Left ventricle myocardium superior (tissue), 1 donor: ENCODE data around the gene LRRC53. TPM values are rescaled to one million over a fixed set of nuclear protein-coding genes. Genes with fewer than 3 reads are reported as not detected.

ENCODE experiments used
- ATAC-seq: fragments of 200-7000 bp; cut with Tn5 transposase; one replicate; pipeline ENCODE4 v1.9.1; 2020; ENCODE audit warnings: mild to moderate bottlenecking, moderate library complexity
- DNase-seq: peaks from one replicate; pipeline ENCODE4 v3.0.0-alpha.2; 2020
- intact Hi-C: fragments of 100-400 bp; cut with micrococcal nuclease; formaldehyde crosslinking; loops from one replicate; pipeline ENCODE4 v1.11.0; 2022
- long read RNA-seq: library from polyadenylated mRNA; unstranded; transcript quantifications from one replicate; pipeline ENCODE4 v2.0.0, GENCODE V29; 2021
- total RNA-seq: library from RNA; stranded (reverse); fragmentation: NEBNext Ultra II Directional; extraction: Animal tissue kit (Norgen Biotek cat#: 25700); gene quantifications from one replicate; pipeline ENCODE4 v1.2.1, GENCODE V29; 2021
- donor health status: DM: no; HTN: yes; CAD: no; lungs with severe emphysema.

LRRC53 gene, protein sequence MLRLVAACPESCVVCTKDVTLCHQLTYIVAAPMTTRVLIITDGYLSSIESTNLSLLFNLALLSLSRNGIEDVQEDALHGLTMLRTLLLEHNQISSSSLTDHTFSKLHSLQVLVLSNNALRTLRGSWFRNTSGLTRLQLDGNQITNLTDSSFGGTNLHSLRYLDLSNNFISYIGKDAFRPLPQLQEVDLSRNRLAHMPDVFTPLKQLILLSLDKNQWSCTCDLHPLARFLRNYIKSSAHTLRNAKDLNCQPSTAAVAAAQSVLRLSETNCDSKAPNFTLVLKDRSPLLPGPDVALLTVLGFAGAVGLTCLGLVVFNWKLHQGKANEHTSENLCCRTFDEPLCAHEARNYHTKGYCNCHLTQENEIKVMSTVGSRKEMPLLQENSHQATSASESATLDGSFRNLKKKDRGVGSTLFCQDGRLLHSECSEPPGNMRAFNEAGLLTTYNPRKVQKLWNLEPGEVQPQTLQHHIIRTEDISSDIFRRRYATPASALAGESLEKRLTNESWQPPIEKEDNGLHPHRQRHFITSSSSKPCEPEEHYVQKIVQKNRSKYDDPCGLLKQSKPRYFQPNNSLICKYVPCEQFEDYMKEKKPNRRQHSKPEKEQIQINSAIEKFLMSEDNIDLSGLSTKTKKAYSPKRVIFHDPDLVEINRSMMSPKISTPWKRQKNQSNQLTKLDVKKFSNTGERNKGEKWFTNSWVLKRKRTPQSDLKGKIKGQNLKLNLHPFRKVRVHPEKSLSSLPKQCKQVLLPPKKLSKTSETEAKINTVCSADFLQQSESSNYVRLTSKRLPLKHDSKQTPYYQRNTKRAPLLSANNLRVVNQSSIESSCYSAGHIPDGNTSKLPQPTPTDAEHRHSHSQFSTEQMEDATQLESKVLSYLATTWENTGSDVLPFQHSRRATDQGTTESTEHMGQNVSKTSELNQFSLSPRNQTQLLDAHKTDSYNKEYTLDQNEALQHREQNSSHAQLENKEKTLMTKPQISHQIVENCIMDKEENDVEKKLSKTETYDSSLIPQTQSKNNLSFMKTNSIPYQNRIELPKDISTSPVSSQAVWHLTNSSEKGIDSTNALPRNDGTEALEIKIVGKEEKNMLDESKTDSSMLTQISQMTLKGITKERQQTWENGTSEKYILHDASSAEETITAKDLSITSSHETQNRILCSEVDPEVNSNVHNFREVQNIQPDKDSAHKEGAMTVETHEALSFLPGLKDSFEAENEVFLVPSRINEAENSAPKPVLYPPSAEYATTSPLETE
- not detected for total RNA-seq
- long read RNA-seq: 0 reads

DNA sequence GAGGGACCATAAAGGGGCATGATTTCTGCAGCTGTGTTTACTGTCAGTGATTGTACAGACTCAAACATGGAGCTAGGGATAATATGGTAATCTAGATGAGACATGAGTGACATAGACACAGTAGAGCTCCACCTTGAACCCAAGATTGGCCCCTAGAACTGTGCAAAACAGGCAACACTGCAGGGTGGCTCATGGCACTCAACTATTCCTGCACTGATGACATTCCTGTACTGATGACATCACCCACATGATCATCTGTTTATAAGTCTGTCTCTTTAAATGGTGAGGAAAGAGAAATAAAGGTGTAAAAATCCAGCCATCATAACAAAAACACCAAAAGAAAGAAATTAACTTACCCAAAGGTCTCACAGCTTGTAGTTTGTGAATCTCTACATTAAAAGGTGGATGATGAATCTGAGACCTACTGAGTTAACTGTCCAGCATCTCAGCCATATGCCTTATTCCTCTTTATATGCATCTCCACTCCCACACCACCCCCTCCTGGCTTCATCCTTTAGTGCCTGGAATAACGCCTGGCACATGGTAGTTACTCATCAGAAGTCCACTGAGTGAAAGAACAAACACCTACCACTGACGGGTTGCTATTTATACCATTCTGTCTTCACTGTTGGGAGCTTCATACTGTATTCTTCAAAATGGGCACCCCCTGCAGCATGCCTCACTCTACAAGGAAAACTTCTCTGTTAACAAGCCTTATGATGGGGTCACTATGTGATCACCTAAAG is at the start of gene LRRC53:
LRRC53 (minus strand) TSS at position 442 of the 746 bp plus-strand sequence. CDS start 29,262 bp downstream, outside the sequence.
- ATAC-seq (peak; percentile 93), DNase-seq (no peak)
- intact Hi-C loops: no loop called here

DNA sequence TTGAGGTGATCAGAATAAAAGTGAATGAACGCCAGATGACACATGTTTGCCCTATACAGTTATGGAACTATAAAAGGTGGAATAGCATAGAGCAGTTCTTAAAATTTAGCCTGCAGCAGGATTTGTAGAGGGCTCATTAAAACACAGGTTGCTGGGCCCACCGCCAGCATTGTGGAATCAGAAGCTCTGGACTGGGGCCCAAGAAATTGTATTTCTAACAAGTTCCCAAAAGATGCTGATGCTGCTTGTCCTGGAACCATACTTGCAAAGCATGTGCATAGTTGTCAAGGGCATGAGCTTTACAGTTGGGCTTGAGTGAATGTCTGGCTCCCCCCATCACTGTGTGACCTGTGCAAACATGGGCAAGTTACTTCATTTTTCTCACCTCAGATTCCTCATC is 37.5 kb upstream of the LRRC53 start:
- intact Hi-C loops: no loop called here
- ATAC-seq (no peak), DNase-seq (no peak)

DNA sequence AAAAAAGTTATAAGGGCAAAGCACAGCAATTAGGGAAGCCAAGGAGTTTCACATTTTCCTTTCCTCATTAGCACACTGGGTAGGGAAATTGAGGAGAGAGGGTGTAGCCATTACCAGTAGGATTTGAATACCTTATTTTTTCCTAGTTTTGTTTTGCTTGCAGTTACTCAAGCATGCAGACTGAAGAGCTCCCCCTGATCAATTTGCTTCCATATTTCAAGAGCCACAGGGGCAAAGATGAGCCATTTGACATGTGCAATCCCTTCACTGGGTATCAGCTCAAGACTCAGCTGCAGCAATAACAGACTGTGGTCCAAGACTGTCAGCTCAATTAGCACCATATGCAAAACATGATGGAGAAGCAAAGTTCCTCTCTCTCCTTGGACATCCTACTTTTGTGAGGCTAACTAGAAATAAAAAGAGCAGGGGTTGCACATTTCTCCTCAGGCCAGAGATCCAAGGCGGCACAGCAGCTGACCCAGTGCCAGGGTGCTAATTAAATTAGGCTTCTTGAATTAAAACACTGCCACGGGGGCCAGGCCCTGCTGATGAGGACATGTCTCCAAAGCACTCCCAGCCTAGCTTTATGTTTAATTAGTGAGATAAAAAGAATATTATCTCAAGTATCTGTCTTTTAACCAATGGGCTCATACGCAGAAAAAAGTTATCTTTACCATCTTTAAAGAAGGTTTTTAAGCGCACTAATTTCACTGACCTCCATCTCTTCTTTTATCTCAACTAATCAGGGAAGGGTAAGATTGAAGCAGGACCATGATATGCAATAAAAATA is 36.7 kb upstream of the LRRC53 start:
- no peak for DNase-seq
- intact Hi-C loops: no loop called here
- ATAC-seq: no peak

DNA sequence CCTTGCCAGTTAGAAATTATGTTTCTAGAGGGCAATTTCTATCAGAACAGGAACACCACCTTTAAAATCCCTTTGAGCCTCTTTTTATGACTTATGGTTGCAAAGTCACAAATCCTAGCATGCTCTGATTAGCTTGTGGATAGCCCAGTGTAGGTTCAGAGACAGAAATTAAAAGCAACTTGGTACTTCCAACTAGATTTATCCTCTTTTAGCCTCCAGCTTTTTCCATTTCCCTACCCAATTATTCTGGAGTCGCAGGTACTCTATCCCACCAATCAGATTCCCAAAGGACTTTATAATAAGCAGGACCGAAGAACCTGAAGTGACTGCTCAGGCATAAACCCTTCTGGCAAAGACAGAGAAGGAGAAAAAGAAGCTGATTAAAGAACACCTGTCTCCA is 33.4 kb upstream of the LRRC53 start:
- no peak for DNase-seq
- intact Hi-C loops: no loop called here

DNA sequence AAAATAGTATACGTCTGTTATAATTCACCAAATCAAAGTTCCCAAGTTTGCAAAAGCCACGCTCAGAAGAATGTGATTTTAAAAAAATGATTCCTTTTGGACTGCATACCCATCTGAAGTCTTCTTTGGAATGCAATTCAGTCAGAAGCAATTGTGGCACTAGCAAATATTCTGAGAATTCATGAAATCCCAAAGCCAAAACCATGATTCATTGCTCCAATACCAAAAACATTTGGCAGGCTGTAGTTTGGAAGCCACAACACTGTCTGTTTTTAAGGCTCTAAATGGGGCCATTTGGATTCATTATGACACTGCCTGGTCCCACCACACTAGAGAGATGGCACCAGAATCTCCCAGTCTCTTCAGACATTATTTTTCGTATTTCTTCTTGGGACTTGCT is 21.8 kb upstream of the LRRC53 start:
- DNase-seq: no peak
- intact Hi-C loops: no loop called here
- ATAC-seq: no peak

More for the DNA sequence above, 33.4 kb upstream of the LRRC53 start:
- no peak for ATAC-seq

DNA sequence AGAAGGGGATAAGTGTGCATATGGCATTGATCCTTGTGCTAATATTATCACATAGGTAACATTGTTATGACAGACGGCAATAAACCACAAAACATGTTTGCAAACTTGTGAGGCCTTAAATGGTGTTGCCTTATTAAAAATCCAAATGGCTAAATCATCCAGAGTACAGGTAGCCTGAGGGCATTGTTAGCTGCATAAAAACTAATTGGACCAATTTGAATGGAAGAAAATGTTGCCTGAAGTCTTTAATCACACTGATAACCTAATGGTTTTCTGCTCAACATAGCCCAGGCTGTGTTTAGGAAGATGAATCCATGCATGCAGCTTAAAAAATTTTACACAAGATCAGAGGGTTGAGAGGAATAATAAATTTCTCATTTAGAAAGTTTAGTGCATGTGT is 19.4 kb upstream of the LRRC53 start:
- intact Hi-C loops: no loop called here
- ATAC-seq (no peak), DNase-seq (no peak)

DNA sequence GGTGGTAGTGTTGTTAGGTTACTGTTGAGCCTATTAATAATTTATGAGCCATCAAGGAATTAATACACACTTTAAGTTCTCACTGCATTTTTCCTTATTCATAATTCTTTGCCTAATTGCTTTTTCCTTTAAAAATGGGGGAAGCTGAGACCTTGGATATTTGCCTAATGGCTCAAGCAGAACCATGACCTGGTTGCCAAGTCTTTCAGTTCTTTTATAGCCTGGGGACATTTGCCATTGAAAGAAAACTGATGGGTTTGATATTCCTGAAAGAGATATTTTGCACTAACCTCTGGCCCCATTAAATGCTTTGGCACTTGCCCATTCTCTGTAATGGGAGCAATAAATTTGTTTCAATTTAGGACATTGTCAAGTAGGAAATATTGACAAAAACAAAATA is 18.5 kb upstream of the LRRC53 start:
- ATAC-seq (no peak), DNase-seq (no peak)
- intact Hi-C loops: no loop called here

DNA sequence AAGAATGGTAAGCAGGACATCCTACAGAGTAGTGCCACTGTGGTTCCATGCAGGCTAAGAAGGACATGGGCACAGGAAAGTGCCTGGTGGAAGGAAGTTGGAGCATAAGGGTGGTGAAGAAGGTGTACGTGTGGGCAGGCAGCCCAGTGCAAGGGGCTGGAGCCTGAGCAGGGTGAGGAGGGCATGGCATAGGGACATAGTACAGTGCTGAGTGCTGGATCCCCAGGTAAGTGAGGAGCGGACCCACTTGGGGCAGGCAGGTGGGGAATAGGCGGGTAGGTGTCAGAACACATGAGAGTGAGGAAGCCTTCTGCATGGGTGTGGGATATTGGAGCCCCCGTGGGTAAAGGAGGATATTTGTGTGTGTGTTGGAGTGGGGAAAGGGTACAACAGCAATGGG is 15.7 kb upstream of the LRRC53 start:
- DNase-seq (no peak), ATAC-seq (no peak)
- intact Hi-C loops: no loop called here

DNA sequence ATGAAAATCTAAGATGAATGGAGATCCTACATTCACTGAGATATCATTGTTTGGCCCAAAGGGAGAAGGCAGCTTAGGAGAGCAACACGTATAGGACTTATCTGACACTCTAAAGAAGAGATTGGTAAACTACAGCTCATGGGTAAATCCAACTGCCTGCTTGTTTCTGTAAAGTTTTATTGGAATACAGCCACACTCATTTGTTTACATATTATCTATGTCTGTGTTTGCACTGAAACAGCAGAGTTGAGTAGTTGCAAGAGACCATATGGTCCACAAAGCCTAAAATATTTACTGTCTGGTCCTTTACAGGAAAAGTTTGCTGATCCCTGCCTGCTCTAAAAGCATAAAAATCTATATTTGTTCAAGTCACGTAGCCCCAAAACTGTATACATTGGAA is 14.3 kb upstream of the LRRC53 start:
- DNase-seq: no peak

DNA sequence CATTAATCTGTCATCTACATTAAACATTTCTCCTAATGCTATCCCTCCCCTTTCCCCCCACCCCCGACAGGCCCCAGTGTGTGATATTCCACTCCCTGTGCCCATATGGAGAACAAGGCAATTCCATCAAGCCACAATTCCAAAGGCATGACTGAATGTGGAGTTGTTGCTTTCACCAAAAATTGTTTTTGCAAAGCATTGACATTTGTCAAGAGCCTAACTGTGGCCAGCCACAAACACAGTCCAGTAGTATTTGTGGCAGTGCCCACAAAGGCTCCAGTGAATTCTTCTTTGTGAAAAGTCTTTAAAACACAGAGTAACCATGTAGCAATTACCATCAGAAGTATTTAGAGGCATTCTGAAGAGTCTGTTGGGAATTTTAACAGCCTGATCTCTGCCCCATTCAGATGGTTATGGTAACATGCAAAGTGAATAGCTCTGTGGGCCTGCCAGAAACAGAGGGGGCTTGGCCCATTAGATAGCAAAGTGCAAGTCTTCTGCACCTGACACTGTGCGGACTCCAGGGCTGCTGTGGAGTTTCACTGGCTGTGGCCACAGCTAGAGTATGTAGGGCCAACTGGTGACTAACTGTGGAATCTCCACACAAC is 11.6 kb upstream of the LRRC53 start:
- ATAC-seq: no peak

More for the DNA sequence above, 14.3 kb upstream of the LRRC53 start:
- intact Hi-C loops: no loop called here
- ATAC-seq: no peak

DNA sequence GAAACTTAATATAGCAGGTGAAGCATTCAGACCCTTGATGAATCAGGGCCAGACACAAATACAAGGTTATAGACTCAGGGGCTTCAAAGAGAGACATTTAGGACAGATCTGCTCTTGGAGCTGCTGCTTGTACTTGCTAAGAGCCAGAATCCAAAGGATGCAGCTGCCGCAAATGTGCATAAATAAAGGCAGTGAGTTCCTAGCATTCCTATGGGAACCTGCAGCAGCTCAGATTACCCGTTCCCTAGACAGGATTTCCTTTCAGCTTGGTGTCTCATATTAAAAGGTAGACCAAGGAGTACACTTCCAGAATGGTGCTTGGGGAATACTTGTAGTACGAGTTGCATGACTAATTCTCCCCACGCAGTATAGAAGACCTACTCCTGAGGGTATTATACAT is 9.7 kb upstream of the LRRC53 start:
- intact Hi-C loops: no loop called here
- no peak for ATAC-seq
- no peak for DNase-seq

More for the DNA sequence above, 11.6 kb upstream of the LRRC53 start:
- no peak for DNase-seq
- intact Hi-C loops: no loop called here

DNA sequence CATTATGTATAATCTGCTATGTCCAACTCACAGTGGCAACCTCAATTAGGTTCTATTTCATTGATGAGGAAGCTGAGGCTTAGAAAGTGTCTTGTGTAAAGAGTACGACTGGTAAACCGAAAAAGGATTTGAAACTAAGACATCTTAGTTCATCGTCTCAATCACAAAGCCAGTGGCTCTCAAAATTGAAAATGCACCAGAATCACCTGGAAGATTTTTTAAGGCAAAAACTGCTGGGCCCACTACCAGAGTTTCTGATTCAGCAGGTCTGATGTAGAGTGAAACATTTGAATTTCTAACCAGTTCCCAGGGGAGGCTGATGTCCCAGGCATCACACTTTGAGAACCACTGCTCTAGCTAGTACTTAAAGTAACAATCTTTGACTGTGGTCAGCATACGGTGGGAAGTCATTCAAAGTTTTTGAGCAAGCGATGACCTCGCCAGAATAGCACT is 5.2 kb upstream of the LRRC53 start:
- intact Hi-C loops: no loop called here
- ATAC-seq (no peak), DNase-seq (no peak)

DNA sequence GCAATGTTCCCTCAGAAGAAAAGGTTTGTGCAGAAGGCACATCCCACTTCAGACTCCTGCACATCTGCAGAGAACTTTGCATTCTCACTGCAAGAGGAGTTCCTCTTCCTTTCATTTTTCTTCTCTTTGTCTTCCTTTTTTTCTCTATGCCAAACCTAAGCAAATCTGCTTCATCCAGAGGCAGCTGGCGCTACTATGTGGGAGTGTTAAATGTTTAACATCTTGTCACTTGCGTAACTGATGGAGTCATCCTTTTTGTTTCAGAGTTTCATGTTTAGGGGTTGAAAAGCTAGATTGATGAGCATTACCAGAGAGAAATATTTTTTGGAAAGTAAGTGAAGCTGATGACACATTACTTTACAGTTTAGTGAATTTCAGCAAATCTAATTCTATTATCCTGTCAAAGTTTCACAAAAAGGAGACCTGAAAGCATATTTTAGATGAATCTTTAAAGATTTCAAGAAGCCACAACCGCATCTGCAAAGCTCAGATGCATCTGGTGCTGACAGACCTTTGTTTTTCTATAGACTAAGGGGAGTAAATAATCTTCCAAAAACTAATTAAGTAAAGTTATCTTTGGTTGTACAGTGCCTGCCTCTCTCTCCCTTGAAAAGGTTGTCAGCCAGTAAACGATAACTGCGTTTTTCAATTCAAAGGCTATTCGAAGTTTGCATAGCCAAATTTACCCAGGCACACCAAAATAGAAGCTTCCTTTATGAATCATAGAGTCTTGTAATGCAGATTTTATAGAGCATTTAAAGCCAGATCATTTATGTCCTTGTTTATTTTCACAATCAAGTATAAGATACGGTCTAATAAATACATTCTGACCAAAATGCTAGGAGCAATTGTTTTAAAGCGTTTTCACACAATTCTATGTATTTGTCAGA is 1.2 kb upstream of the LRRC53 start:
- no peak for DNase-seq
- intact Hi-C loops: no loop called here
- ATAC-seq: no peak

DNA sequence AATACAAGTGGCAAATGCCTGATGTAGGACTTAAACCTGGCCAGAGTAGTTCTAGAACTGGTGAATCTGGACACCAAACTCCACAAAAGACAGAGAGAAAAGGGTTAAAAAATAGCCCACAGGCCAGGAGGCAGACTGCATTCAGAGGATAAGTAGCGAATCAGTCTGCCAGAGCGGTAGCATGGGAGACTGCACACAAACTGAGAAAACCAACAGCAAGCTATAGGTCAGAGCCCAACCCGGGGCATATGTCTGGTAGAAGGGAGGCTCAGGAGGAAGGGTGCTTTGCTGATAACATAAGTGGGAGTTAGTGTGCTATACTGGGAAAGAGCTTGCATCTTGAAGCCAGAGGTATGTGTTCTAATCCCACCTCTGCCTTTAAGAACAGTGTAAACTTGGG is 4.0 kb downstream of the LRRC53 start:
- no peak for DNase-seq
- intact Hi-C loops: no loop called here
- no peak for ATAC-seq

DNA sequence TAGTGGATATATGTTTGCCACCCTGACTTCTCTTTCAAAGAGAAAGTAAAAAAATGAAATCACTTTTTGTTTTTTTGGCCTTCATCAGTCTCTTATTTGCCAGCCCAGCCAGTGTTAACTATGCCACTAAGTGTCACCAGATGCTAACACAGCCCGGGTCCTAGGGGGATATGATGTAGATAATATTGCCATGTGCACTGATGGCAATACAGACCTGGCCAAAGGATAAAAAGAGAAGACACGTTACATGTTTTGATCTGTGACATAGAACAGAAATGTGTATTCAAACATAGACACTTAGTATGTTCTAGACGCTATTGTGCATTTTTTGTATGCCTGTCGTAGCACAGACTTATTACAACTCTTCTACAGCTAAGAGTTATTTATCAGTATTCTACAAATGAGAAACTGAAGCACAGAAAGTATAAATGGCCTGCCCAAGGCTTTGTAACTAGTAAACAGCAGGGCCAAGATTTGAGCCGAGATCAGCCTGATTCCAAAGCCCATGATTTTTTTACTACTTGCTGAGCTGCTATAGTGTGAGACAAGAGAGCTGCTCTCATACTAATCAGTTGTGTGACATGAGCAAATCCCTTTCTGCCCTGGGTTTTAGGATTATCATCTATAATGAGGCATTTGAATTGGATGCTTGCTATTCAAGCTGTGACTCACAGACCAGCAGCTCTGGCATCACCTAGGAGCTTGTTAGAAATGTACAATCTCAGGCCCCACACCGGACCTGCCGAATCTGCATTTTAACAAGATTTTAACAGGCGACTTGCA is 6.3 kb downstream of the LRRC53 start:
- ATAC-seq (no peak), DNase-seq (no peak)
- intact Hi-C loops: no loop called here

DNA sequence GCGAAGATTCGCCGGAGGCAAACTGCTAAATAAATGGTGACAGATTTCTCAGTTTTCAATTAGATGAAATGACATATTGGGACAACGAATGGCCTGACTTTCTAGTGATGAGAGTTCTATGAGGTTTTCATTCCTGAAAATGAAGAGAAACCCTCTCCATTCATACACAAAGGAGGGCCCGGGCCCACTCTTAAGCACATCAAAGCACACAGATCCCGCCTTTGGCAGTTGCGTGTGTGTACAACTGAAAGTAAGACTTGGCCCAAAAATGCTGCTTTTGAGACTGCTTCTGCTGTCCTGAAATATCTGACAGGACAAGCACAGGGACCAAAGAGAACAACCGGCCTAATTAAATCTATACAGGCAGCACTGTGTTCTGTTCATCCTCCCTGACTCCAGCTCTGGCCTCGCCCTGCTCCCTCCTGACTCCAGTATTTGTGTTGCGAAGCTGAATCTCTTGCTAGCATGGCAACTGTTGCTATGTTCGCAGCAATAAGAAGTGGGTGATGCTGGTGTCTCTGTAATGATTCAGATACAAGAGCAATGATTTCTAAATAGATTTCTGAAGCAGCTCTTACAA is 7.4 kb downstream of the LRRC53 start:
- ATAC-seq (peak; percentile 85), DNase-seq (no peak)
- intact Hi-C loops: no loop called here
